HG02763 (cell line): ENCODE data around the gene TNFRSF21.

Source experiments
- ATAC-seq: cut with Tn5 transposase; IDR thresholded peaks from one replicate; pipeline ENCODE4 v1.9.1; 2021; ENCODE audit warnings: mild to moderate bottlenecking, moderate library complexity; ENCODE audit not compliant: unreplicated experiment

The TNFRSF21 gene

GRCh38 chr6:47254051-47254450, 55.7 kb downstream of the TNFRSF21 start:
- ATAC-seq: no peak

GRCh38 chr6:47253136-47253535, 56.6 kb downstream of the TNFRSF21 start:
- ATAC-seq: no peak

GRCh38 chr6:47252633-47253032, 57.1 kb downstream of the TNFRSF21 start:
- no peak for ATAC-seq

DNA sequence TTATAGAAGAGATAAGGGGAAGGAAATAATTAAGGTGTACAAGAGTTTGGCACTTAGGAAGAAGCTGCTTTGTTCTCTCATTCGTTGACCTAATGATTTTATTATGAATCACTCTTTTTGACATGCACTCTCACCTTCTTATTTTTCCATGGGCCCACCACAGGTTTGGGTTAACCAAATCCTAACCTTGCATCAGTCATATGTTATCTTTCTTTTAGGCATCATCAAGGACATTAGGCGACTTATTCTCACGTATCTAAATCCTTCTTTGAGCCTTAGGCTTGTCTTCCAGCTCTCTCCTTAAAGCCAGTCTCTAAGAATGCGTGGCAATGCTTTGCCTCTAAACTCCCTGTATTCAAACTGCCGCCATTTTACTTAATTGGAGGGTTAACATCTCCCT, 58.3 kb downstream of the TNFRSF21 start:
- ATAC-seq: no peak

GRCh38 chr6:47250302-47250701, 59.4 kb downstream of the TNFRSF21 start:
- no peak for ATAC-seq

GRCh38 chr6:47248446-47248845, 61.3 kb downstream of the TNFRSF21 start:
- no peak for ATAC-seq

GRCh38 chr6:47247227-47247797, 62.4 kb downstream of the TNFRSF21 start:
- ATAC-seq: peak; percentile 42

GRCh38 chr6:47246551-47246950, 63.2 kb downstream of the TNFRSF21 start:
- ATAC-seq: no peak

DNA sequence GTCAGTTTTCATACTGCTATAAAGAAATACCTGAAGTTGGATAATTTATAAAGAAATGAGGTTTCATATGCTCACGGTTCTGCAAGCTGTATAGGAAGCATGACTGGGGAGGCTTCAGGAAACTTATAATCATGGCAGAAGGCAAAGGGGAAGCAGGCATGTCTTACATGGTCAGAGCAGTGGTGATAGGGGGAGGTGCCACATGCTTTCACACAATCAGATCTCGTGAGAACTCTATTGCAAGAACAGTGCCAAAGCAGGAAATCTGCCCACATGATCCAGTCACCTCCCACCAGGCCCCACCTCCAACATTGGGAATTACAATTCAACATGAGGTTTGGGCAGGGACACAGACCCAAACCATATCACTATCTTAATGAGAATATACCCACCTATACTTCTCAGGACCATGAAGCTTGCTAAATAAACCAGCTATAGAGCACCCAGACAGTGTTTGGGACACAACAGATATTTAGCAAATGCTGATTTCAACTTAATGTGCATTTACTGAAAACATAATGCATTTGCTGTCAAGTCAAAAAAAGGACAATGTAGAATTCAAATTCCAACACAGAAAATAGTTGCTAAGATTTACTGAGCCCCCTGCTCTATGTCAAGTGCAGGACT, 63.8 kb downstream of the TNFRSF21 start:
- ATAC-seq: no peak

GRCh38 chr6:47242483-47243386, 67.0 kb downstream of the TNFRSF21 start:
- ATAC-seq: peak; percentile 96

DNA sequence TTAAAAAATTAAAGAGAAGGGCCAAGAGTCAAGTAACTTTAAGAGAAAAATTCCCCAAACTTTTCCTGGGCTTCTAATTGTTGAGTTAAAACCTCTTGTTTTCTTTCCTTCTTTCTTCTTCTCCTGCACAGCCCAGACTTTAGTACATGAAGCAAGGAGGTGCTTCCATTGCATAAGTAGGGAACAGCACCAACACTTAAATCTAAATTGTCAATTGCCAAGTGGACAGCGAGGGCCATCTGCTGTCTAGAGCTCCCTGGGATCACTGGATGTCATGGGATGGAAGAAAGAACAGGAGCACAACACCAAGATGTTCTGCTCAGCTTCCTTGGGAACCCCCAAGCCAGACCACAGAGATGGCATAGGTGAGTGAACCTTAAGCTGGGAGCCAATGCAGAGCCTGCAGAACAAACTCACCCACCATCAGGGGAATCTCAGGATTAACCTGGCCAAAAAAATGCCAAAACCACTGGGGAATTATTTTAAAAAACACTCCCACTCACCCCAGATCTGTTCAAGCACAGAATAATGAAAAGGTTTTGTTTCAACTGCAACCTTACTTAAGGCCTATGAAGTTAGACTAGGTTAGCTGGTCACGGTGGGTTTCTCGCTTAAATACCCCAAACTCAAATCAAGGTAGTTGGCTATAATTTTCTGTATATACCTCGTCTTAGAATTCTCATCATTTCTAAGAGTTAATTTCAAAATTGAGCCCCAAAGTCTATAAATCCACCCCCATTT, 67.8 kb downstream of the TNFRSF21 start:
- ATAC-seq: no peak

DNA sequence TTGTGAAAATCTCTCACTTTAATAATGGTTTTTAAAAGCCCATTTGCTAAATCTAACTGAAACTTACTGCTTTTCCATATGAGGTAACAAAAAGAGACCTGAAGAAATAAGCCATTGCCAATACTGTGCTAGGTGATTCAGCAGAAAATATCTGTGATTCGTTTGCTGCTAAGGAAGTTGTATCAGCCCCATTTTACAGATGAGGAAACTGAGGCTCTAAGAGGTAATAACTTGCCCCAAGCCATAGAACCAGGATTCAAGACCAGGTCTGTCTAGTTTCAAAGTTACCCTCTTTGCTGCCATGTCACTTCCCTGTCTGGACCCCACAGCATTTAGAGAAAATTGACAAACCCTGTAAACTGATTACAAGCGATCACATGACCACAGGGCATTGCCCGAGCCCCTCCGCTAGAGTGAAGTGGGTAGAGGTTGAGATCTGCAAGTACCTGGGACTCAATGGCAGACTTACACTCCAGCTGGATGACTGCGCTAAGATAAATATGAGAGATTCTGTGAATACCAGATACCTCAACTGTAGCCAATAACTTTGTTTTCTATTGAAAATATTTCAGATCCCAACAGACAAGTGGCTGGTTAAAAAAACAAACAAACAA, 69.3 kb downstream of the TNFRSF21 start:
- ATAC-seq: no peak

DNA sequence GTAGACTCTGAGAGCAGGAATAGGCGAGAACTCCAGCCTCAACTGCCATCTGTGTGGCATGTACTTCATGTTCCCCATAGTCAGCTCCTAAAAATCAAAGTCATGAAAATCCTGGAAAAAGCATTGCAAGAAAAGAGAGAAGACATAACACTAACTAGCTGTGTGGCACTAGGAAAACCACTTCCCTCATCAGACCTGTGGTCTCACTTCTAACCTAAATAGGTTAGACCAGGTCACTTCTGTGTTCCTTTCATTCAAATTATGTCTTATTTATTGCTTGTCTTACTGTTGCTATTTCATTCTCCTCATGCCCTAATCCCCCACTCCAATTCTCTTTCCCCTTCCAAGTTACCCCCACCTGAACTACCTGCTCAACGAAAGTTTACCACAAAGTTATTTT, 70.2 kb downstream of the TNFRSF21 start:
- no peak for ATAC-seq

- no peak for ATAC-seq
Observed at GRCh38 chr6:47238456-47238995, 71.2 kb downstream of the TNFRSF21 start.

DNA sequence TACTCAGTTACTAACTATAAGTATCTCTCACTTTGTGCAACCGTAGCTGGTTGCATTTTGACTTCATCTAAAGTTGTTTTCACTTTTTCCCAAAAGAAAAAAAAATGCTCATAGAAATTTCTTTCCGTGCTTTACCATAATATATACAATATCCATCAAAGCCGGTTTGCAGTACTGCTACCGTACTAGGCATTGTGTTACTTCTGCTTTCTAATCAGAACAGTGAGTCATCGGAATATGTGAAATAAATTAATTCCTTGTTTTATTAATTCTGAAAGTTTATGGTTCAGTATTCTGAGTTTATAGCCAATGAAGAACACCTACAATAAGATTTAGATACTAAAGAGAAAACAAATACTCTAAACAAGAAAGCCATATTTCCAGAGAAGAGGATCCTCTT, 72.5 kb downstream of the TNFRSF21 start:
- ATAC-seq: no peak

DNA sequence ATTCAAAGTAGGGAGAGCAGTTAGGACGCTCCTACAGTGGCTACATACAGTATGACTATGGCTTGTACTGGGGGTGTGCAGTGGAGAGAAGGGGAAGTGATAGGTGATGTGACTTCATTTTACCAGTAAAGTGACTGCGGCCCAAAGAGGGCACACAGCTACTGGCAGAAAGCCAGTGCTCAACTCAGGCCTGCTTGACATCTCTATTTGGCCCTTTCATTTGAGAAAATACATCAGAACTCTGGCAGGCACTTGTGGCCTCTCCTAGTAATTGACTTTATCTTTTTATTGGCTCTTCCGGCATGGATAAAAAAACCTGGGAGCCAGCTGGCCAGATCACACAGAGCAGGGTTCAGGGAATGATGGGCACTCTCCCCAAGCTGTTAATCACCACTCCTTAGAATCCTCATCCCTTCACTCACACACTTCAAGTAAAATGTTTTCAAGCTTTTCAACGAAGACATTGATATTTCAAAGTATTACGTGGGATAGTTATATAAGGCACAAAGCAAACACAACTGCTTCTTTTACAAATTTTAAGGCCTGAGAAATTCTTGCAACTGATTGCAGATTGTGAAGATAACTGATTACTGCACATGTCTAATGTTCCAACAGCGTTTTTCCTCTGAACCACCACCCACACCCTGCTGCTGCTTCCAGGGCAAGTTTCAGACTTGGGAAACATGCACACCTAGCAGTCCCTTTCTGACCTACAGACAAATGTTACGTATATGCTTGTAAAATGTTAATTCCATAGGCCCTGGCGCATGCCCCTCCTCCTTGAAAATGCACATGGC, 73.5 kb downstream of the TNFRSF21 start:
- no peak for ATAC-seq

DNA sequence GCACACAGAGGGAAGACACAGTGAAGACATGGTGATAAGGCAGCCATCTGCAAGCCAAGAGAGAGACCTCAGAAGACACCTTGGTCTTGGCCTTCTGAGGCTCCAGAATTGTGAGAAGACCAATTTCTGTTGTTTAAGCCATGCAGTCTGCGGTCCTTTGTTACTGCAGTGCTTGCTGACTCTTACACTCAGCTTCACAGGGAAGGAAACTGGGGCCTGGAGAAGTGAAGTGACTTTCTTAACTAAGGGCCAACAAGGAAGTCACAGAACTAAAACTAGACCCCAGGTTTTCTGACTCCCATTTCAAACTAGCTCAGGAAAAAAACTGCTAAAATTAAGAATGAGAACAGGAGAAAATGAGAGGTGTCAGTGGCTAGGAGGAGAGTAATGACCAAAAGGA, 74.3 kb downstream of the TNFRSF21 start:
- no peak for ATAC-seq

DNA sequence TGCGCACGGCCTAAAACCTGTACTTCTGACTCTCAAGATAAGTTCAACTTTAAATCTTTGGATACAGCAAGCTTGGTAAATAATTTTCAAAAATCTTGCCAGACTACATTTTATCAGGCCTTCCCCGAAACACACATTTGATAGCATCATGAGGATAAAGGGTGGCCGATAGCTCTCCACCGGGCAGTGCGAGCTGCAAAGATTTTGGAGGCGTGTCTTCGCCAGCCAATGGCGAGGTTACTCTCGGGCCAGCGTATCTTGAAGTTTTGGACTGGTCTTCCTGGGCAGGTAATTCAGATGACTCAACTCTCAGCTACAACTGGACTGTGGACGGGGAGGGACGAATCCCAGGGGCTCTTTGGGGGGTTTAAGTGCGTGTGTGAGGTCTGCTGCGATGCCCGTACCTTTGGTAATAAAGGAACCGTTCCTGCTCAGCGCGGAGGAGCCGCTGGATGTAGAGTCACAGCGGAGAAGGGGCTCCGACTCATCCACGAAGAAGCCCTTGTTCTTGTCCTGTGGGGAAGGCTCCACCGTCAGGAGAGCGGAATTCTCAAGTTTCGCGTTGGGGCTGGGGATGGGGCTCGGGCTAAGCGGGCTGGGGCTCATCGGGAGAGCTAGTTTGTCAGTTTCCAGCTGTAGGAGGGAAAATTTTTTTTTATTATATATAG, 75.3 kb downstream of the TNFRSF21 start:
- no peak for ATAC-seq

DNA sequence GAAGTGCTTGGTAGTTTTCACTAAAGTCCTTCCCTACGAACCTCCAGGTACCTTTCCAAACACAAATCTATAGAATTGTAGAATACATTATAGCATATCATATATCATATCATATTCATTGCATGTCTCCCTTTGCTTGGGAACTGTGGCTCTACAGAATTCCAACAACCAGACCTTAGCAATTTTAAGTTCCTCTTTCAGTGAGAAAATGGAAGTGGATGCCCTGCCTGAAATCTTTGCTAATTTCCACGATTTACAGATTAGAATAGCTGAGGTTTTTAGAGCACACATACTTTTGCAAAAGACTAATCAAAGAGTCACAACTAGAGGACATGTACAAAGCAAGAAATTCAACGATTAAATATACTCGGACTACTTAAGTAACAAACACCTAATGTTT, 78.6 kb downstream of the TNFRSF21 start:
- ATAC-seq: no peak
